DMS53 (cell line): ENCODE results near the gene SUMO4.

ENCODE experiments used
- DNase-seq: peaks from one replicate; lab custom pipeline; 2025; lab: John Stamatoyannopoulos, UW

The SUMO4 gene

DNA sequence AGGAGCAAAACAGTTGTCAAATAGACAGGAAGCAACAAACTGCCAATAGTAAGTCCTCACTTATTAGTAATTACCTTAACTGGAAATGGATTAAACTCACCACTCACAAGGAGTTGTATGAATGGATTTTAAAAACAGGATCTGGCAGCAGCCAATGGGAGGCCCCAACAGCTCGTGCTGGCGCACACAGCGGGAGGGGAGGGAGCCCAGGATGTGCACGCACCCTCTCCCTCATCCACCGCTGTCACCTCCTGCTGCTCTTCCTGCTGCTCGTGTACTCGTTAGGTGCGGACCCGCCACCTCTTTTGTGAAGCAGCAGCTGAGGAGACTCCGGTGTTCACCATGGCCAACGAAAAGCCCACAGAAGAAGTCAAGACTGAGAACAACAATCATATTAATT, at the start of gene SUMO4:
TSS of gene SUMO4 (plus strand) at position 213 of the 400 bp plus-strand sequence. CDS start at position 343, 130 bp downstream.
- DNase-seq: no peak

DNA sequence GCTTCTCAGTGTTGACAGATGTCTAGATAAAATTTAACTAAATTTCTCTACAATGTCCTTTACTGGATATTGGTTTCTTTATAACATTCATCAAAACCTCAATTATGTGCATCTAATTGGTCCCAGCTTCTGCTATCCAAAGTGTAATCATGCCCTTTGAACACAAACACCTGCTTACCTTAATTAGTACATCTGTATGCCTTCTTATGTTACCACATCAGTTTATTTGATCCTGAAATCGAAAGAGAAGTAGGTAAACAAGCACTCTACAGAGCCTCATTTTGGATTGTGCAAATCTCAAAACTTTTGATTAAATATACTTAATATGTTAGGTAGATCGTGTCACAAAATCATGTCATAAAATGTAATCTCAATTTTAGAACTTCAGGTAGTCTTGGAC, 46.1 kb upstream of the SUMO4 start:
- DNase-seq: peak; percentile 32

DNA sequence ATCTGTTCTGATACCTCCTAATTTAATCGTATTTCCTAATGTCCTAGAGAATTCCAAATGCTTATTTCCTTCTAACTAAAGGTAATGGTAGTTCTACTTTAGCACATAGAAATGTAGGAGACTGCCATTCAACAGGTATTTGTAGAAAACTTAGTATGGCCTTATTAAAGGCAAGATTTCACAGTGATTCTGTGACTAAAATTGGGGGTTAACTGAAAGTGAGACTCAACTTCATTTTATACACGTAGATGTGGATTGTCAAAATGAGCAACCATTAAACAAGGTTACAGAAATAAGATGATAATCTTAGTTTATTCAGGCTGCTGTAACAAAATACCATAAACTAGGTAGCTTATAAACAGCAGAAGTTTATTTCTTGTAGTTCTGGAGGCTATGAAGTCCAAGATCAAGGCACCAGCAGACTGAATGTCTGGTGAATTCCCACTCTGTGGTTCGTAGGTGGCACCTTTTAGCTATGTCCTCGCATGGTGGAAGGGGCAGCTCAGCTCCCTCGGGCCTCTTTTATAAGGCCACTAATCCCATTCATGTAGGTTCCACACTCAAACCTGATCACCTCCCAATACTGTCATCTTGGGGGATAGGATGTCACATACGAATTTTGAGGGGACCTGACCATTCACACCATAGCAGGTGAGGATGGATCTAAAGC, 43.8 kb upstream of the SUMO4 start:
- DNase-seq: no peak

DNA sequence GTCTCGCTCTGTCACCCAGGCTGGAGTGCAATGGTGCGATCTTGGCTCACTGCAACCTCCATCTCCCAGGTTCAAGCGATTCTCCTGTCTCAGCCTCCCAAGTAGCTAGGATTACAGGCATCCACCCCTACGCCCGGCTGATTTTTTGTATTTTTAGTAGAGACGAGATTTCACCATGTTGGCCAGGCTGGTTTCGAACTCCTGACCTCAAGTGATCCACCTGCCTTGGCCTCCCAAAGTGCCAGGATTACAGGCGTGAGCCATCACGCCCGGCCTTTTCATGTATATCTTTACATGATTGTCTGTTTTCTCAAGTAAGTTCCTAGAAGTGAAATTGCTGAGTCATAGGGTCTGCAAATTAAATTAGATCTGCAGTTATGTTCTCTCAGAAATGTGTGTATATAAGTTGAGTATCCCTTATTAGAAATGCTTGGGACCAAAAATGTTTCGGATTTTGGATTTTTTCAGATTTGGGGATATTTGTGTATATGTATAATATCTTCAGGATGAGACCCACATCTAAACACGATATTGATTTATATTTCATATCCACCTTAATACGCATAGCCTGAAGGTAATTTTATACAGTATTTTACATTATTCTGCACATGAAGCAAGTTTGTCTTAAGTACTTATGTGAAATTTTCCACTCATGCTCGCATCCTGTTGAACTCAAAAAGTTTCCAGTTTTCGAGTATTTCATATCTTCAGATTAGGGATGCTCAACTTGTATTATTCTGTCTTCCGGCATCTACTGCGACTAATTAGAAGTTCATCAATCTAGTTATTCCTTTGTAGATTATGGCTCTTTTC, 42.1 kb upstream of the SUMO4 start:
- no peak for DNase-seq

DNA sequence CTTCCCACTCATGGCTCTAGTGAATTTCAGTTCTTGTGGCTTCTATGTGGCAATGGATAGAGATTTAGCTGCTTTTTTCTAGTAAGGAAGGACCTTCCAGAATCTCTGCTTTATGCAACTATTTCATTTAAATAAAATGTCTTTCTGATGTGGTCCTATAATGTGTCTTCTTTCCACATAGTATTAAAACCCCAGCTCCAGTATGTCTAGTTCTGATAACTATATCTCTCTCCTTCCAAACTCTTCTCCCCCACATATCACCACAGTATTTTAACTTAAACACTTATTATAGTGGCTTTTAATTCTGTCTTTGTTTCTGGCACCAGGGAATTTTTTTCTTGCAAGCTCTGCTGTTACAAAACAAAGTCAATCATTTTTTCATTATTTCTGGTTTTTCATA, 40.6 kb upstream of the SUMO4 start:
- no peak for DNase-seq

DNA sequence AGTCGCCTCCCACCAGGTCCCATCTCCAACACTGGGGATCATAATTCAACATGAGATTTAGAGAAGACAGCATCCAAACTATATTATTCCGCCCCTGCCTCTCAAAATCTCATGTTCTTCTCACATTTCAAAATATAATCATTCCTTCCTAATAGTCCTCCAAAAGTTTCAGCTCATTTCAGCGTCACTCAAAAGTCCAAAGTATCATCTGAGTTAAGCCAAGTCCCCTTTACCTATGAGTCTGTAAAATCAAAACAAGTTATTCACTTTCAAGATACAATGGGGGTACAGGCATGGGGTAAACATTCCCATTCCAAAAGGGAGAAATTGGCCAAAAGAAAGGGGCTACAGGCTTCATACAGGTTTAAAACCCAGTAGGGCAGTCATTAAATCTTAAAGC, 39.5 kb upstream of the SUMO4 start:
- no peak for DNase-seq

DNA sequence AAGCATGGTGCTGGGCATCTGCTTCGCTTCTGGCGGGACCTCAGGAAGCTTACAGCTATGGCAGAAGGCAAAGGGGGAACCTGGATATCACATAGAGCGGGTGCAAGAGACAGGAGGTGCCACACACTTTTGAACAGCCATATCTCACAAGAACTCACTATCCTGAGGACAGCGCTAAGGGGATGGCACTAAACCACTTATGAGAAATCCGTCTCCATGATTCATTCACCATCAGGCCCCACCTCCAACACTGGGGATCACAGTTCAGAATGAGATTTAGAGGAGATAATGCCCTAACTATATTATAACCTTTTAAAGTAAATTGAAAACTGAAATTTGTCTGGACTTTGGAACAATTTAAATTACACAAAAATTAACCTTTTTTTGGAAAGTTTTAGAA, 37.8 kb upstream of the SUMO4 start:
- no peak for DNase-seq

DNA sequence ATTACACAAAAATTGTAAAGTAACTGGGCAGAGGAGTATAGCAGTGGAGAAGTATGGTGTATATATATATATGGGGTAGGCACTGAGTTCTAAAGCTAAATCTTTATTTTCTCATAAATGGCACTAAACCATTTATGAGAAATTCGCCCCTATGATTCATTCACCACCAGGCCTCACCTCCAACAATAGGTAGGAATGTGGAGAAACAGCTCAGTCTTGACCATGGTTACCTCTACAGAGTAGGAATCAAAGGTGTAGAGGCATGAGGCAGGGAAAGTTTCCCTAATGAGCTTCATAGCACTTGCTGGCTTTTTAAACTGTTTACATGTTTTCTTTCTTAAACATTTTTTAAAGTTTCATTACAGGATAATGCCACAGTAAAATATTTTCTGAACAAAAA, 36.9 kb upstream of the SUMO4 start:
- DNase-seq: no peak

DNA sequence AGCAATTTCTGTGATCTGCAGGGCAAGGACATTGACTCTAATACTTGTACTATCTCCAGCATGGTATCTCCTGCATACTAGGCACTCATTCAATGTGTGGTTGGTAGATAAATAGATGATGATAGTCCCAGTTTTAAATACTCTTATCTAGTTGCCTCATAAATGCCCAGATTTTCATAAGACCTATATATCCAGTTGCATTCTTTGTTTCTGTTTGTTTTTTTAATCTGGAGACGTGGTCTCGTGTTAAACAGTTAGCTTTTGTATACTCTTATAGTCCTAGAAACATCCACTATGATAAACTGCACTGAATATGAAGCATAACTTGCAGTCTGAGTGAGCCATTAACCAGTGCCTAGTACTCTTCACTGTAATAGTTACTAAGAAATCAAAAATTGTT, 35.5 kb upstream of the SUMO4 start:
- DNase-seq: no peak

DNA sequence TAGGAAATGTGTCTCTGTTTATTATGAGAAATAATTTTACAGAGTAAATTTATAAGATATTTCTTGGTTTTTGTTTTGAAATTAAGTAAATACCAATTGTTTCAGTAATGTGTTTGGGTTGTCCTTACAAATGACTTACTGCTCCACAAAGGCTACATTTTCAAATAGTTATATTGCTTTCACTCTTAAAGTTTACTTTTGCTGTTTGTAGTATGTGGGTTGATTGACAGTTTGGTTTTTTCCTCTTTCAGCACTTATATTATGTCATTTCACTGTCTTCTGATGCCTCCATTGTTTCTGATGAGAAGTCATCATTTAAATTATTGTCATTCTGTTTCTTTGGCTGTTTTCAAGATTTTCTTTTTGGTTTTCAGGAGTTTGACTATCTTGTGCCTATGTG, 34.9 kb upstream of the SUMO4 start:
- no peak for DNase-seq

DNA sequence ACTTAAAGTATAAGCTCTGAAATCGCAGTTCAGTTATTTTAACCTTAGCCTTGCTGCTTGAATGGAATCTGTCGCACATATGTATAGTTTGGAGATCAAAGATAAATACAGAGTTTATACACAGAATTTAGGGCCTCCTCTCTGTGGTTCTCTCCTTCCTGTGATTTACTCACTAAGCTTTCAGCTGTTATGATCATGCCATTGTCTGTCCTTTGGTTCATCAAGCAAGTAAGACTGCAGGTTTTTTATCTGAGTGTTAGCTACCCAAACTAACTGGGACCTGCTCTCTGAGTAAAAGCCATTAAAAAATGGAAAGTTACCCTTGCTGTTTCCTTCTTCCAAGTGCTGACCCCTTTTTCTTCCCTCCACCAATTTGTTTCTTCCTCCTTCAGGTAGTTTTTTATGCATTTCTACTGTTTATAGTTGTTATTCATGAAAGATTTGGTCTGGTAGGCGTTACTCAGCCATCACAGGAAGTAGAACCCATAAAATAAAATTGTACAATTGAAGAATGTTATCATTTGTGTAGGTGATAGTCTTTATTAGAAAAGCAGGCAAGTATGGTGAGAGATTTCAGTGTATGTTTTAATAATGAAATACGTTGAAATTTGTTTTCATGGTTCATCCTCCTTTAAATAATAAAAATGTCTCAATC, 33.7 kb upstream of the SUMO4 start:
- DNase-seq: no peak

DNA sequence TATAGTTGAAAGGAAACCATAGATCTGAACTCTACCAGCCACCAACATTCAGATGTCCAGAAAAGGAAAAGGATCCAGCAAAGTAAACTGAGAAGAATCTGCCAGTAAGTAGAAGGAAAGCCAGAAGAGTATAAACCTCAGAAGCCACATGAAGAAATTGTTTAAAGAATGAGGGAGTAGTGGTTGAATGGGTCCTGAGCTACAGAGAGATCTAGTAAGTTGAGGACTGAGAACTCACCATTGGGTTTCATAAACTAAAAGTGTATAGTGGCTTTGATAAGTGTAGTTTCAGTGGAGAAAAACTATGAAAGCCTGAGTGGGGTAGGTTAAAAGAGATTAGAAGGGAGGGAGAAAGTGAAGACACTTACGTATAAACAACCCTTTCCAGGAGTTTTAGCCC, 32.0 kb upstream of the SUMO4 start:
- no peak for DNase-seq

DNA sequence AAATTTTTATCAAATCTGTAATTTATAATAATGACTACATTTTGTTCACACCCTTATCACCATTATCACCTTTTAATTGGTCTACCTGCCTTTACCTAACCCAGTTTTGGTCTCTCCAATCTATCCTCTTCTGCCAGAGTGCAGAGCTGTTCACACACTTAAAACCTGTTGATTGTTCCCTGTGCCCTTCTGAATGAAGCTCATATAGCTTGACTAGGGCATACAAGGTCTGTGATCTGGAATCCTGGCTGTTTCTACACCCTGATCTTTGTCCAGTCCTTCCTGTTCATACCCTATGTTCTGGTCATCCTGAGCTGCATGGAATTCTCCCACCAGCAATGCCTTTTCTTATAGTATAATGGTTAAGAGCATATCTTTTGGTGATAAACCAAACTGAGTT, 28.9 kb upstream of the SUMO4 start:
- DNase-seq: no peak

DNA sequence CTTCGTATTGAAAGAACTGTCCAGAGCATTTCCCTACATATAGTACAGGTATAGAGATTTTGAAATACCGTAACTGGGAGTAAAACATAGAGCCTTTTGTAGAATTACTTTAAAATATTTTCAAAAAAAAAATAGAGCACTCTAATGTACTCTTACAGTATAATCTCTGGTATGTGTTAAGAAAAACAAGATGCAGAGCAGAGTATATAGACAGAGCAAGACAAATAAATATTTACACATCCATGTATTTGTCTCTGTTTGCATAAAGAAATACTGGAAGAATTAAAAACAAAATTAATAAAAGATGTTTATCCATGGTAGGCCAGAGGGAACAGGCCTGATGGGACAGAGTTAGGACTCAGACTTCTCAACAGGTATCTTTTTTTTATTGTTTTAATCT, 28.0 kb upstream of the SUMO4 start:
- DNase-seq: no peak

DNA sequence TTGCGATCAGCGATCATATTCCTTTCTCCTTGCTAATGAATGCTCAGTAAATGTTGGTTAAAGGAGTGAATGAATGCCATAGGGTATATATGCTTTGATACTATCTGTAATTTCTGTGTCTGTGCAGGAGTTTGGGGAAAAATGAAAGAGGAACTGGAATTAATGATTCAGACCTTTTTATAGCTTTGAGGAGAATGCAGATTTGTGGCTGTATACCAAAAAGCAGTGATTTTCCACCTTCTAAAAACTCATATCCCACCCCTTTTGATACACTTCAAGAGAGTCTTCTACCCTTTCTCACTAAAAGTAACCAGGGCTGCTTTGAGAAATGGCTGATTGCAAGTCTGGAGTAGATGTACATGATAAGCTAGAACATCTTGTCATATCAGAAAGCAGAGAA, 26.6 kb upstream of the SUMO4 start:
- no peak for DNase-seq

DNA sequence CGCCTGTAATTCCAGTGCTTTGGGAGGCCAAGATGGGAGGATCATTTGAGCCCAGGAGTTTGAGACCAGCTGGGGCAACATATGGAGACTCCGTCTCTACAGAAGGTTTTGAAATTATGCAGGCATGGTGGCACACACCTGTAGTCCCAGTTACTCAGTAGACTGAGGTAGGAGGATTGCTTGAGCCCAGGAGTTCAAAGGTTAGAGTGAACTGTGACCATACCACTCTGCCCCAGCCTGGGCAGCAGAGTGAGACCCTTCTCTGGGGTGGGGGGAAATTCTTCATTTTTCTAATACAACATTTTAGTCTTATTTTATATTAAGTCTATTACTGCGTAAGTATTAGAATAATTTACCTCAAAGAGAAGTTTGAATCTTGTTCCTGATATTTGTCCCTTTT, 20.1 kb upstream of the SUMO4 start:
- no peak for DNase-seq

DNA sequence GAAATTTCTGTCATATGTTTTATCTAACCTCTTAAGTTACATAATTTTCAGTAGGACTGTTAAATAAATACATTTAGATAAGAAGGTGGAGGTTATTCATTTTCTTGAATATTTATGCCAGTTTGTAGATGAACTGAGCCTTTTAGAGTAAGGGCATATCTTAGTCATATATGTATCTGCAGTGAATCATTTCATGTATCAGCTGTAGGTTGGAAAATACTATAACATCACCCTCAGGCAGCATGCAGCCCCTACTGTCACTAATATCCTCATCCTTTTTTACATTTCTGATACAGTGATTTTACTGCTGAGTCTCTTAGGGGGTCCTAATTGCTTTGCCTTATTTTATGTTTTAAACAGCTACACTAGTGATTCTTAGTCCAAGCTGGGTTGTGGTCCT, 19.5 kb upstream of the SUMO4 start:
- DNase-seq: no peak

DNA sequence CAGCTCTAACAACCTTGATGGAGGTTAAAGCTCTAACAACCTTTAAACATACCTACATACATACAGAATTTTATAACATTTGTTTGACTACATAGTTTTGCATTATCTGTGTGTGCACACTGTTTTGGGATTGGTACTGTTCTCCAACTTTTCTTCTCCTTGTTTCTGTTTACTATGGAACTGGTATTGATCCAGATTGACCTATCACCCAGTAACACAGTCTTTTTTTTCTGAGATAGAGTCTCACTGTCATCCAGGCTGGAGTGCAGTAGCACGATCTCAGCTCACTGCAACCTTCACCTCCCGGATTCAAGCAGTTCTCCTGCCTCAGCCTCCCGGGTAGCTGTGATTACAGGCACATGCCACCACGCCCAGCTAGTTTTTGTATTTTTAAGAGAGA, 16.7 kb upstream of the SUMO4 start:
- DNase-seq: no peak

DNA sequence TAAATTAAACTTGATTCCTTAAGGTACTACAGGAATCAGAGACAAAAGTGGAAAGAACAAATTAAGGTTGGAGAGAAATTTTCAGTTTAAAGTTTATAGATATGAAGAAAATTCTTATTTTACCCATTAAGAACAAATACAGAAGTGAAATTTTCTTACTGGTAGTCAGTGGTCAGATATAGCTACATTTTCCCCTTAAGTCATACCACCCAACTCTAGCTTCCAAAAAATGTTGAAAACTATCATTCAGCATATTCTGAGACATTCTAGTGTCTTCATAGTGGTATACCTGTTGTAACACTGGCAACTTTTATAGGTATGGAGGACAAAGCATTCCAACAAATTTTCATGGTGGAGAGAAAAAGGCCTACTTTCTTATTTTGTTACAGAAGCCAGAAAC, 15.6 kb upstream of the SUMO4 start:
- DNase-seq: no peak

DNA sequence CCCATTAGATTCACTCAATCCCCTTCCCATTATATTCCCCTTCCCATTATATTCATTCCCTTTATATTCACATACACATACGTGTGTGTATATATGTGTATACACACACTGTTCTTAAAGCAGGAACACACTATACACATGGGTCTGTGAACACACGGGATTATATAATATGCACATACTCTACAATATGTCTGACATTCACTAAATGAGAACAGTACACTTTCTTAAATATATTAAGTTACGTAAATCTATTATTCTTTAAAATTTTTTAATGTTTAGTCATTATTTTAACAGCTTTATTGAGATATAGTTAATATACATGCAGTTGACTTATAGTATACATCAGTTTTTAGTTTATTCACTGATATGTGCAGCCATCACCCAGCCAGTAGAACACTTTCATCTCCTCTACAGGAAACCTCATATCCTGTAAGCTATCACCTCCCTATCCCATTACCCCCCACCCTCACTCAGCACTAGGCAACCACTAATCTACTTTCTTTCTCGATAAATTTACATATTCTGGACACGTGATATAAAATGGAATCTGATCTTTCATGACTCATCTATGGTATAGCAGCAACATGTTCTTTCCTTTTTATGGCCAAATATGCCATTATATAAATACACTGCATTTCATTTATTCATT, 13.9 kb upstream of the SUMO4 start:
- no peak for DNase-seq

DNA sequence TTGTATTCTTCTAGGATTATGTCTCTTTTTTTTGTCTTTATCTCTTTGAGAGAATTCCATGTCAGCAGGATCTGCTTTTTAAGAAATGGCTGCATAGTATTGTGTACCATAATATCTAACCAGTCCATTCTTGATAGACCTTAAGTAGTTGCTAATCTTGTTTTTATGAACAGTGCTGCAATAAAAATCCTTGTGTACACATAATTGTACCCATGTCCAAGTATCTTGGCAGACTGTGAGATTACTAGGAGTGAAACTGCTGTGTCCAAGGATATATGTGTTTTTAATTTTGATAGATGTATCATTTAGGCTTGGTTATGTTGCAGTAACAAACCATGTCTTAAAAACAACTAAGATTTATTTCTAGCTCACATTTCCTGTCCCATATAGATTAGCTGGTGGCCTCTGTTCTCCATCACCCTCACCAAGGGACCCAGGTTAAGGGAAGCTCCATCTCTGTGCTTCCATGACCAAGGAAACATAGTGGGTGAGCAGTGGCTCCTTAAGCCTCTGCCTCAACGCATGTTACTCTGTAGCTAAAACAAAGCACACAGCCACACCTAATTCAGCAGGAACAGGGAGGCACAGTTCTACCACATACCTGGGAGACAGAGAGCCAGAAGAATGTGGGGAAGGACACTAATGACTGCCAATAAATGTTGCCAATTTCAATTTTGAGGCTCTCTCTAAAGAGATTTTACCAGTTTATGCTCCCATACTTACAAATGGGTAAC, 12.1 kb upstream of the SUMO4 start:
- DNase-seq: no peak
